K562 (cell line): ENCODE measurements around the gene MATCAP1. TPM values are rescaled to one million over a fixed set of nuclear protein-coding genes. Genes with fewer than 3 reads are reported as not detected.
A peak's percentile ranks its signal among the peaks of the same experiment; 100 is the strongest.

Source experiments
- BCOR ChIP-seq: fragments of 450-650 bp; IDR thresholded peaks from 2 replicates; pipeline ENCODE4 v1.6.1; 2016
- ERF ChIP-seq: fragments of 450-650 bp; formaldehyde crosslinking; IDR thresholded peaks from 2 replicates; pipeline ENCODE4 v1.4.0; 2020; ENCODE audit warnings: mild to moderate bottlenecking, mixed read lengths
- ESRRA ChIP-seq: fragments of 450-650 bp; IDR thresholded peaks from 2 replicates; pipeline ENCODE4 v1.6.1; 2014; ENCODE audit warnings: low read depth, mild to moderate bottlenecking, moderate library complexity, borderline replicate concordance
- MED1 ChIP-seq: sonication (generic); formaldehyde crosslinking; IDR thresholded peaks from 2 replicates; pipeline ENCODE4 v1.8.1; 2023; ENCODE audit warnings: missing genetic modification reagents, borderline replicate concordance
- PRMT5 ChIP-seq: sonication (generic); formaldehyde crosslinking; IDR thresholded peaks from 2 replicates; pipeline ENCODE4 v1.5.0; 2020; ENCODE audit warnings: missing genetic modification reagents
- RAD21 ChIP-seq, 2 experiments: fragments of 250-450 bp in 1 of 2; fragments of 450-650 bp in 1 of 2; sonication (Bioruptor Pico) in 1 of 2; formaldehyde crosslinking in 1 of 2; IDR thresholded peaks in 1 of 2; conservative IDR thresholded peaks in 1 of 2; 2 replicates each; pipeline versions ENCODE4 v1.4.0 to v1.8.0; 2020 to 2022; ENCODE audit warnings: mild to moderate bottlenecking in 2 of 2, moderate library complexity in 1 of 2
- ZBTB7A ChIP-seq: IDR thresholded peaks from 2 replicates; pipeline ENCODE4 v1.6.1; 2011; ENCODE audit warnings: low read depth, mild to moderate bottlenecking, low read length, moderate library complexity, borderline replicate concordance; ENCODE audit not compliant: control insufficient read depth
- ZFPM2 ChIP-seq: fragments of 250-450 bp; sonication (Bioruptor Pico); IDR thresholded peaks from 2 replicates; pipeline ENCODE4 v1.5.1; 2022; ENCODE audit warnings: mild to moderate bottlenecking
- ZNF407 ChIP-seq: fragments of 450-650 bp; IDR thresholded peaks from 2 replicates; pipeline ENCODE4 v1.6.1; 2016; ENCODE audit warnings: low read depth
- ZNF699 ChIP-seq: fragments of 250-450 bp; sonication (Bioruptor Pico); IDR thresholded peaks from 2 replicates; pipeline ENCODE4 v1.8.0; 2021; ENCODE audit warnings: mild to moderate bottlenecking, moderate library complexity; ENCODE audit not compliant: insufficient replicate concordance
- ZNF717 ChIP-seq: fragments of 250-450 bp; sonication (Bioruptor Pico); IDR thresholded peaks from 2 replicates; pipeline ENCODE4 v1.5.0; 2021
- polyA plus RNA-seq, 8 experiments: library from polyadenylated mRNA; depleted of rRNA in 4 of 8; stranded (reverse) in 5 of 8; unstranded in 3 of 8; fragments of >200 nt; fragmentation: Nextera tagmentation in 2 of 8; fragmentation: Illumina TruSeq in 1 of 8; extraction: Ambion mirVana in 2 of 8; extraction: Trizol in 1 of 8; gene quantifications; 2 replicates each; pipeline versions ENCODE4 v1.2.1 to v1.2.3, GENCODE V29; 2011 to 2014; ENCODE audit warnings: inconsistent platforms in 1 of 8, missing spikeins in 1 of 8
- total RNA-seq, 7 experiments: library from RNA; depleted of rRNA in 6 of 7; stranded (reverse); fragments of >200 nt in 6 of 7; fragmentation: Illumina TruSeq in 2 of 7; extraction: Trizol in 2 of 7; gene quantifications; 2 replicates each; pipeline versions ENCODE4 v1.2.1 to v1.2.3, GENCODE V29; 2011 to 2021; ENCODE audit warnings: low replicate concordance in 1 of 7
- TF ChIP-seq, protein P1 (sequence below): IDR thresholded peaks from 3 replicates; pipeline ENCODE4 v1.6.1; 2011; ENCODE audit warnings: borderline replicate concordance, mild to moderate bottlenecking, moderate library complexity; ENCODE audit not compliant: insufficient read length; ENCODE audit errors: extremely low read depth
- TF ChIP-seq, protein P2 (sequence below): fragments of 450-650 bp; IDR thresholded peaks from 2 replicates; pipeline ENCODE4 v1.6.1; 2016
- TF ChIP-seq, protein P3 (sequence below): IDR thresholded peaks from 2 replicates; pipeline ENCODE4 v1.6.1; 2011; ENCODE audit warnings: borderline replicate concordance, low read depth, mild to moderate bottlenecking, moderate library complexity, low read length; ENCODE audit not compliant: insufficient read depth, poor library complexity, severe bottlenecking

The MATCAP1 gene
- total and polyA plus RNA-seq, 9 of the 15 experiments (the other 6 are each of a cell fraction or from before 2014, with no cell fraction given), result 3.4 to 20.5 (median 10.3) TPM

DNA sequence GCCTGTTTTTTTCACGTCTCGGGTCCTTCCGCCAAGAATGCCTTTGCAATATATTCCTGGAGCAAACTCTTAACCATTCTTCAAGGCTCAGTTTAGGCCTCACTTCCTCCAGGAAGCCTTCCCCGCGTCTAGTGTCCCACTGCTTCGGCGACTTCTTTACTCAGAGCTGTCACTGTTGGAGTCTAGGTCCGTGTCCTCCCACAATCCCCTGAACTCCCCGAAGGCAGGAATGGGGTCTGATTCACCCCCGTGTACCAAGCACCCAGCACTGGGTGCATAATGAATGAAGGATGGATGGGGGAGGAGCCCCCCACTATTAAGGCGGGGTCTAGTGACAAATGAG is 508 bp downstream of the MATCAP1 start (continued):
- TF ChIP-seq BCOR (peak; percentile 49), PRMT5 (CRISPR knock-in tag) (no peak), ZNF699 (CRISPR knock-in tag) (no peak), ZFPM2 (CRISPR knock-in tag) (no peak), MED1 (no peak), ZNF407 (no peak), ZNF717 (no peak), ZBTB7A (peak; percentile 59; the same call in 1 of the 2 replicates), ERF (CRISPR knock-in tag) (0 out of 2 replicates have a peak, but pooled peaks have one; percentile 12), ESRRA (no peak), RAD21 (CRISPR knock-in tag; conservative IDR thresholded peaks at IDR 0.05 in 1 of 2, IDR thresholded peaks at IDR 0.05 in 1 of 2) (no peak)
- TF ChIP-seq, protein P1, sequence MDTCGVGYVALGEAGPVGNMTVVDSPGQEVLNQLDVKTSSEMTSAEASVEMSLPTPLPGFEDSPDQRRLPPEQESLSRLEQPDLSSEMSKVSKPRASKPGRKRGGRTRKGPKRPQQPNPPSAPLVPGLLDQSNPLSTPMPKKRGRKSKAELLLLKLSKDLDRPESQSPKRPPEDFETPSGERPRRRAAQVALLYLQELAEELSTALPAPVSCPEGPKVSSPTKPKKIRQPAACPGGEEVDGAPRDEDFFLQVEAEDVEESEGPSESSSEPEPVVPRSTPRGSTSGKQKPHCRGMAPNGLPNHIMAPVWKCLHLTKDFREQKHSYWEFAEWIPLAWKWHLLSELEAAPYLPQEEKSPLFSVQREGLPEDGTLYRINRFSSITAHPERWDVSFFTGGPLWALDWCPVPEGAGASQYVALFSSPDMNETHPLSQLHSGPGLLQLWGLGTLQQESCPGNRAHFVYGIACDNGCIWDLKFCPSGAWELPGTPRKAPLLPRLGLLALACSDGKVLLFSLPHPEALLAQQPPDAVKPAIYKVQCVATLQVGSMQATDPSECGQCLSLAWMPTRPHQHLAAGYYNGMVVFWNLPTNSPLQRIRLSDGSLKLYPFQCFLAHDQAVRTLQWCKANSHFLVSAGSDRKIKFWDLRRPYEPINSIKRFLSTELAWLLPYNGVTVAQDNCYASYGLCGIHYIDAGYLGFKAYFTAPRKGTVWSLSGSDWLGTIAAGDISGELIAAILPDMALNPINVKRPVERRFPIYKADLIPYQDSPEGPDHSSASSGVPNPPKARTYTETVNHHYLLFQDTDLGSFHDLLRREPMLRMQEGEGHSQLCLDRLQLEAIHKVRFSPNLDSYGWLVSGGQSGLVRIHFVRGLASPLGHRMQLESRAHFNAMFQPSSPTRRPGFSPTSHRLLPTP, result no peak
- TF ChIP-seq, protein P2, sequence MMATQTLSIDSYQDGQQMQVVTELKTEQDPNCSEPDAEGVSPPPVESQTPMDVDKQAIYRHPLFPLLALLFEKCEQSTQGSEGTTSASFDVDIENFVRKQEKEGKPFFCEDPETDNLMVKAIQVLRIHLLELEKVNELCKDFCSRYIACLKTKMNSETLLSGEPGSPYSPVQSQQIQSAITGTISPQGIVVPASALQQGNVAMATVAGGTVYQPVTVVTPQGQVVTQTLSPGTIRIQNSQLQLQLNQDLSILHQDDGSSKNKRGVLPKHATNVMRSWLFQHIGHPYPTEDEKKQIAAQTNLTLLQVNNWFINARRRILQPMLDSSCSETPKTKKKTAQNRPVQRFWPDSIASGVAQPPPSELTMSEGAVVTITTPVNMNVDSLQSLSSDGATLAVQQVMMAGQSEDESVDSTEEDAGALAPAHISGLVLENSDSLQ, result no peak
- TF ChIP-seq, protein P3, sequence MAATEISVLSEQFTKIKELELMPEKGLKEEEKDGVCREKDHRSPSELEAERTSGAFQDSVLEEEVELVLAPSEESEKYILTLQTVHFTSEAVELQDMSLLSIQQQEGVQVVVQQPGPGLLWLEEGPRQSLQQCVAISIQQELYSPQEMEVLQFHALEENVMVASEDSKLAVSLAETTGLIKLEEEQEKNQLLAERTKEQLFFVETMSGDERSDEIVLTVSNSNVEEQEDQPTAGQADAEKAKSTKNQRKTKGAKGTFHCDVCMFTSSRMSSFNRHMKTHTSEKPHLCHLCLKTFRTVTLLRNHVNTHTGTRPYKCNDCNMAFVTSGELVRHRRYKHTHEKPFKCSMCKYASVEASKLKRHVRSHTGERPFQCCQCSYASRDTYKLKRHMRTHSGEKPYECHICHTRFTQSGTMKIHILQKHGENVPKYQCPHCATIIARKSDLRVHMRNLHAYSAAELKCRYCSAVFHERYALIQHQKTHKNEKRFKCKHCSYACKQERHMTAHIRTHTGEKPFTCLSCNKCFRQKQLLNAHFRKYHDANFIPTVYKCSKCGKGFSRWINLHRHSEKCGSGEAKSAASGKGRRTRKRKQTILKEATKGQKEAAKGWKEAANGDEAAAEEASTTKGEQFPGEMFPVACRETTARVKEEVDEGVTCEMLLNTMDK, result no peak
